ENCODE results near the gene BNC2. TPM values are rescaled to one million over a fixed set of nuclear protein-coding genes. Genes with fewer than 3 reads are reported as not detected.

The BNC2 gene
- total RNA-seq, 4 donors from 2014 or later, result 20.5 to 55.4 (median 26.2) TPM

DNA sequence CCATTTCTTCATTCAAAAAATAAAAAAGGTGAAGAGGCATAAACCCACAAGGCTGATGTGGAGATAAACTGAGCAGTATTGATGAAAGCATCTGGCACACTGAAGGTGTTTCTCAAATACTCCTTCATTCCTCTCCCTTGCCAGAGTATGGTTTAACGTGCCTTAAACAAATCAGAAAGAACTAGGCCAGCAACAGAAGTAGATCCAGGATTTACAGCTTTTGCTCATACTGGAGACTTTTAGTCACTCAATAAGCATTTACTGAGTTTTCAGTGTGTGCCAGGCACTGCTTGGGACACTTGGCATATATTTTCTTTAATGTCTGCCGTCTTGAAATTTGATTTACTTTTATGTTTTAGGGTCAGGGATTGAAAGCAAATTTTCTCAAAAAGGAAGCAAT, 53.0 kb downstream of the BNC2 start:
- TF ChIP-seq POLR2AphosphoS5 (IDR thresholded peaks at IDR 0.05), result no peak
- TF ChIP-seq EP300 (IDR thresholded peaks at IDR 0.05; ENCODE audit: low read depth), result no peak
- TF ChIP-seq, protein P1, sequence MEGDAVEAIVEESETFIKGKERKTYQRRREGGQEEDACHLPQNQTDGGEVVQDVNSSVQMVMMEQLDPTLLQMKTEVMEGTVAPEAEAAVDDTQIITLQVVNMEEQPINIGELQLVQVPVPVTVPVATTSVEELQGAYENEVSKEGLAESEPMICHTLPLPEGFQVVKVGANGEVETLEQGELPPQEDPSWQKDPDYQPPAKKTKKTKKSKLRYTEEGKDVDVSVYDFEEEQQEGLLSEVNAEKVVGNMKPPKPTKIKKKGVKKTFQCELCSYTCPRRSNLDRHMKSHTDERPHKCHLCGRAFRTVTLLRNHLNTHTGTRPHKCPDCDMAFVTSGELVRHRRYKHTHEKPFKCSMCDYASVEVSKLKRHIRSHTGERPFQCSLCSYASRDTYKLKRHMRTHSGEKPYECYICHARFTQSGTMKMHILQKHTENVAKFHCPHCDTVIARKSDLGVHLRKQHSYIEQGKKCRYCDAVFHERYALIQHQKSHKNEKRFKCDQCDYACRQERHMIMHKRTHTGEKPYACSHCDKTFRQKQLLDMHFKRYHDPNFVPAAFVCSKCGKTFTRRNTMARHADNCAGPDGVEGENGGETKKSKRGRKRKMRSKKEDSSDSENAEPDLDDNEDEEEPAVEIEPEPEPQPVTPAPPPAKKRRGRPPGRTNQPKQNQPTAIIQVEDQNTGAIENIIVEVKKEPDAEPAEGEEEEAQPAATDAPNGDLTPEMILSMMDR (IDR thresholded peaks at IDR 0.05), result no peak
- TF ChIP-seq POLR2A (IDR thresholded peaks at IDR 0.05), result no peak
- H3K4me1 ChIP-seq, result peaks cover 0 to 4% (median 0%) of the 10 kb centered on the region in 4 donors
- no peak overlapping the region for H3K27ac ChIP-seq
- intact Hi-C loops (cut with DNase I; ENCODE audit: low total_unique reads), result no loop called here
- H3K4me3 ChIP-seq, result no peak overlapping the region
- in situ Hi-C loops (cut with MboI; ENCODE audit: low pct_ligation_motif_present in 1 of 4, low pct_unique_long_range_greater_than_20kb in 1 of 4, low sequenced_read_pairs in 3 of 4), result no loop called here
- DNase-seq, result no peak
- WGBS, 2 donors (ENCODE audit: low coverage in 1 of 2), result 61 to 71% methylated on average over 2 of the region's 2 CpGs
- no peaks in the 10 kb centered on the region for H3K27me3 ChIP-seq
- H3K9me3 ChIP-seq, result no peaks in the 10 kb centered on the region
- H3K36me3 ChIP-seq, result no peaks in the 10 kb centered on the region

DNA sequence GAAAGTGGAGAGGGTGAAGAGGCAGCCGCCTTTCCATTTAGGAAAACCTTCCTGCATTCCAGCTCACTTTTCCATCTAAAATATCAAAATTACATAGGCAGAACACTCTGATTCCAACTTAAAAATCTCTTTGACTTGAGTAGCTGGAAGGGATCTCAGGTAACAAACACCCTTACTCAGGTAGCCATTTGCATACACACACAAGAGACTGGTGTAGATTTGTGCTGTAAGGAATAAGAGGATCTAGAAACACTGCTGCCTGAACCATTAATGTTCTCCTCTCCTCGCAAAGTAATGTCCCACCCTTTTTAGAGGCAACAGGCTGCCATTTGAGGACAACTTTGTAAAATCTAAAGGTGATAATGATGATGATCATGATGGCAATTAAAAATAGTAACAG, 53.5 kb downstream of the BNC2 start:
- no peak overlapping the region for H3K27ac ChIP-seq
- TF ChIP-seq, protein P1 (IDR thresholded peaks at IDR 0.05), result no peak
- no peak for DNase-seq
- in situ Hi-C loops (cut with MboI; ENCODE audit: low pct_ligation_motif_present in 1 of 4, low pct_unique_long_range_greater_than_20kb in 1 of 4, low sequenced_read_pairs in 3 of 4) (no loop called here), intact Hi-C loops (cut with DNase I; ENCODE audit: low total_unique reads) (no loop called here)
- H3K4me3 ChIP-seq, result no peak overlapping the region
- WGBS, 2 donors (ENCODE audit: low coverage in 1 of 2), result 90 to 100% methylated on average over 2 of the region's 2 CpGs
- H3K27me3 ChIP-seq, result no peaks in the 10 kb centered on the region
- peaks cover 0 to 4% (median 0%) of the 10 kb centered on the region in 4 donors for H3K4me1 ChIP-seq
- no peaks in the 10 kb centered on the region for H3K9me3 ChIP-seq
- no peaks in the 10 kb centered on the region for H3K36me3 ChIP-seq

- Histone ChIP-seq H3K4me3 (no peak overlapping the region), H3K9me3 (no peaks in the 10 kb centered on the region), H3K27ac (no peak overlapping the region), H3K4me1 (peaks cover 0 to 4% (median 0%) of the 10 kb centered on the region in 4 donors), H3K36me3 (no peaks in the 10 kb centered on the region), H3K27me3 (no peaks in the 10 kb centered on the region)
- no peak for DNase-seq
- WGBS, 2 donors (ENCODE audit: low coverage in 1 of 2), result 63 to 72% methylated on average over 3 to 4 of the region's 4 CpGs
- intact Hi-C loops (cut with DNase I; ENCODE audit: low total_unique reads), result no loop called here
- no peak for TF ChIP-seq POLR2A (IDR thresholded peaks at IDR 0.05)
- TF ChIP-seq, protein P1 (IDR thresholded peaks at IDR 0.05), result no peak
- no peak for TF ChIP-seq EP300 (IDR thresholded peaks at IDR 0.05; ENCODE audit: low read depth)
- no peak for TF ChIP-seq POLR2AphosphoS5 (IDR thresholded peaks at IDR 0.05)
- in situ Hi-C loops (cut with MboI; ENCODE audit: low pct_ligation_motif_present in 1 of 4, low pct_unique_long_range_greater_than_20kb in 1 of 4, low sequenced_read_pairs in 3 of 4), result no loop called here
Observed at GRCh38 chr9:16816011-16816410, 54.5 kb downstream of the BNC2 start.

- Histone ChIP-seq H3K27ac (no peak overlapping the region), H3K9me3 (no peaks in the 10 kb centered on the region), H3K27me3 (no peaks in the 10 kb centered on the region), H3K4me3 (no peak overlapping the region), H3K4me1 (peaks cover 0 to 4% (median 0%) of the 10 kb centered on the region in 4 donors), H3K36me3 (no peaks in the 10 kb centered on the region)
- in situ Hi-C loops (cut with MboI; ENCODE audit: low pct_ligation_motif_present in 1 of 4, low pct_unique_long_range_greater_than_20kb in 1 of 4, low sequenced_read_pairs in 3 of 4) (no loop called here), intact Hi-C loops (cut with DNase I; ENCODE audit: low total_unique reads) (no loop called here)
- TF ChIP-seq EP300 (IDR thresholded peaks at IDR 0.05; ENCODE audit: low read depth) (no peak), POLR2A (IDR thresholded peaks at IDR 0.05) (no peak), POLR2AphosphoS5 (IDR thresholded peaks at IDR 0.05) (no peak)
- TF ChIP-seq, protein P1 (IDR thresholded peaks at IDR 0.05), result no peak
- DNase-seq, result no peak
- 66 to 75% methylated on average over 2 of the region's 2 CpGs for WGBS, 2 donors (ENCODE audit: low coverage in 1 of 2)
Observed at GRCh38 chr9:16815079-16815478, 55.4 kb downstream of the BNC2 start.
